ENCODE measurements around the gene MICU1.

DNA sequence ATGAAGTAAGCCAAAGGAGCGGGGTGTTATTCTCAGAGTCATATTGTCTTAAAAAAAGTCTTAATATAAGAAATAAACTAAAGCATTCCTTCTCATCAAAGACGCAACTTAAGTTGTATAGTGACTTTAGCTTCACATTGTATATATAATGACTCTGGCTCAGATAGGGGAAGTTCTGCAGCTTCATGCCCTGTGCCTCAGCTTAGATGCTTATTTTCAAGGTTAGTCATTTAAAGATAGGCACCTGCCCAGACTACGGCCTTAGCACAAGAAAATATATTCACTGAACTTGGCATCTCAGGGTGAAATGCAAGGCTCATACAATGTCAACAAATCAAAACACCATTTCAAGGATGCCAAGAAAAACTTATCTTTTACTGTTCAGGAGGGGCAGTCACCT lies 218.4 kb downstream of the MICU1 start:
- TF ChIP-seq RAD21 (IDR thresholded peaks at IDR 0.05; ENCODE audit: insufficient read depth, low read depth, low read length) = no peak
- TF ChIP-seq MXI1 (IDR thresholded peaks at IDR 0.05; ENCODE audit: low read depth, low read length) = no peak
- no peak for TF ChIP-seq CEBPB (IDR thresholded peaks at IDR 0.05; ENCODE audit: borderline replicate concordance in 1 of 2, low read depth in 2 of 2, low read length in 2 of 2)
- no peak for TF ChIP-seq TARDBP (IDR thresholded peaks at IDR 0.05; ENCODE audit: borderline replicate concordance)

All from GM12878 (cell line).